Measurements from ENCODE around the gene ALG9. TPM values are rescaled to one million over a fixed set of nuclear protein-coding genes. Genes with fewer than 3 reads are reported as not detected.

Gene ALG9
- total RNA-seq, 1 experiment from 2014 or later = 23.7 TPM

- no peak overlapping the region for H3K4me2 ChIP-seq (ENCODE audit: low read length)
- intact Hi-C loops (cut with micrococcal nuclease) = no loop called here
- no peaks in the 10 kb centered on the region; a peak in 3 of 4 replicates for H3K36me3 ChIP-seq (ENCODE audit: control insufficient read depth in 1 of 2, insufficient read depth in 2 of 2, low read length in 2 of 2)
- ATAC-seq = no peak
- no peaks in the 10 kb centered on the region for H3K9me2 ChIP-seq (ENCODE audit: insufficient read depth)
- ChIA-PET POLR2A (no interaction called here), RAD21 (ENCODE audit: low non-redundant PET in 1 of 2, low total read pairs in 2 of 2, uncharacterized antibody in 2 of 2, unreplicated experiment in 2 of 2) (interaction anchor here in 1 of 2 experiments (0.5 kb wide), 1 partner anchor 60 kb away, joined by 4 read pairs; no protein-coding TSS in a partner anchor), CTCF (interaction anchor here (0.7 to 2.3 kb wide), 4 partner anchors 8 to 248 kb away, joined by 3 to 5 read pairs (median 4); no protein-coding TSS in a partner anchor)
- no peak overlapping the region for H3K9ac ChIP-seq (ENCODE audit: low read length)
- no peak overlapping the region for H2AFZ ChIP-seq (ENCODE audit: low read depth, low read length, poor library complexity, severe bottlenecking)
- H3K9me3 ChIP-seq (ENCODE audit: control insufficient read depth in 1 of 2, insufficient read depth in 1 of 2, low read depth in 1 of 2, low read length in 2 of 2) = no peaks in the 10 kb centered on the region
- no peaks in the 10 kb centered on the region for H3K4me1 ChIP-seq (ENCODE audit: control insufficient read depth in 1 of 2, insufficient read depth in 2 of 2, low read length in 2 of 2)
- no peaks in the 10 kb centered on the region for H4K20me1 ChIP-seq (ENCODE audit: insufficient read depth)
- H3K4me3 ChIP-seq (replicated peaks in 1 of 2; ENCODE audit: low read depth in 1 of 2, low read length in 2 of 2) = no peak overlapping the region
- no peak for DNase-seq (ENCODE audit: low read depth, low spot score)
- no peaks in the 10 kb centered on the region for H3K27me3 ChIP-seq (ENCODE audit: insufficient read depth, low read length)
- no TSS peak for BruUV-seq (replicated peaks)
- TF ChIP-seq ZFX (IDR thresholded peaks at IDR 0.05) = no peak
- no peak for TF ChIP-seq RAD21 (IDR thresholded peaks at IDR 0.05; ENCODE audit: low read depth)
- TF ChIP-seq, protein P1, sequence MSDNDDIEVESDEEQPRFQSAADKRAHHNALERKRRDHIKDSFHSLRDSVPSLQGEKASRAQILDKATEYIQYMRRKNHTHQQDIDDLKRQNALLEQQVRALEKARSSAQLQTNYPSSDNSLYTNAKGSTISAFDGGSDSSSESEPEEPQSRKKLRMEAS (IDR thresholded peaks at IDR 0.05) = no peak
- TF ChIP-seq SIN3A (IDR thresholded peaks at IDR 0.05; ENCODE audit: low read depth) = no peak
- no peak for TF ChIP-seq ZNF274 (IDR thresholded peaks at IDR 0.05; ENCODE audit: low read depth, low read length)
- no peak for TF ChIP-seq SRF (IDR thresholded peaks at IDR 0.05; ENCODE audit: low read depth)
- no peak for TF ChIP-seq FOSL1 (IDR thresholded peaks at IDR 0.05; ENCODE audit: low read depth)
- no peak for TF ChIP-seq CEBPB (IDR thresholded peaks at IDR 0.05; ENCODE audit: low read depth)
- TF ChIP-seq, protein P2, sequence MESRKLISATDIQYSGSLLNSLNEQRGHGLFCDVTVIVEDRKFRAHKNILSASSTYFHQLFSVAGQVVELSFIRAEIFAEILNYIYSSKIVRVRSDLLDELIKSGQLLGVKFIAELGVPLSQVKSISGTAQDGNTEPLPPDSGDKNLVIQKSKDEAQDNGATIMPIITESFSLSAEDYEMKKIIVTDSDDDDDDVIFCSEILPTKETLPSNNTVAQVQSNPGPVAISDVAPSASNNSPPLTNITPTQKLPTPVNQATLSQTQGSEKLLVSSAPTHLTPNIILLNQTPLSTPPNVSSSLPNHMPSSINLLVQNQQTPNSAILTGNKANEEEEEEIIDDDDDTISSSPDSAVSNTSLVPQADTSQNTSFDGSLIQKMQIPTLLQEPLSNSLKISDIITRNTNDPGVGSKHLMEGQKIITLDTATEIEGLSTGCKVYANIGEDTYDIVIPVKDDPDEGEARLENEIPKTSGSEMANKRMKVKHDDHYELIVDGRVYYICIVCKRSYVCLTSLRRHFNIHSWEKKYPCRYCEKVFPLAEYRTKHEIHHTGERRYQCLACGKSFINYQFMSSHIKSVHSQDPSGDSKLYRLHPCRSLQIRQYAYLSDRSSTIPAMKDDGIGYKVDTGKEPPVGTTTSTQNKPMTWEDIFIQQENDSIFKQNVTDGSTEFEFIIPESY (IDR thresholded peaks at IDR 0.05; ENCODE audit: extremely low read depth, insufficient replicate concordance, low read length) = no peak
- no peak overlapping the region for H3K27ac ChIP-seq (ENCODE audit: low read depth, low read length)
- H3K79me2 ChIP-seq (ENCODE audit: insufficient read depth, low read length) = no peaks in the 10 kb centered on the region
Measured at GRCh38 chr11:111834432-111835163, 36.8 kb downstream of the ALG9 start.

Measured in HCT116 (cell line).